HG03571 (cell line): ENCODE measurements around the gene RGN.
"Not testable (repeated sequence)": the region's sequence is repeated elsewhere in the genome, so short reads cannot be mapped to it uniquely, and the experiment has no call there.

Experiments
- ATAC-seq: cut with Tn5 transposase; IDR thresholded peaks from one replicate; pipeline ENCODE4 v1.9.1; 2021; ENCODE audit not compliant: unreplicated experiment

RGN gene

GRCh38 chrX:47078129-47079043 is at the start of gene RGN:
TSS of gene RGN (plus strand) at chrX:47078443. CDS start at chrX:47081145, 2,702 bp downstream.
- ATAC-seq = no peak

GRCh38 chrX:47030339-47030738 is 47.9 kb upstream of the RGN start:
- ATAC-seq = no peak

- ATAC-seq = no peak
Measured at GRCh38 chrX:47047989-47048388, 30.3 kb upstream of the RGN start.

- no peak for ATAC-seq
Measured at GRCh38 chrX:47059142-47059874, 18.9 kb upstream of the RGN start.

- no peak for ATAC-seq
Measured at GRCh38 chrX:47060708-47061107, 17.5 kb upstream of the RGN start.

GRCh38 chrX:47061238-47061919 is 16.9 kb upstream of the RGN start:
- no peak for ATAC-seq

- no peak for ATAC-seq
Measured at GRCh38 chrX:47063179-47063578, 15.1 kb upstream of the RGN start.

GRCh38 chrX:47068214-47068613 is 10.0 kb upstream of the RGN start:
- no peak for ATAC-seq

GRCh38 chrX:47068720-47069119 is 9.5 kb upstream of the RGN start:
- no peak for ATAC-seq

- ATAC-seq = no peak
Measured at GRCh38 chrX:47080215-47080914, 2.1 kb downstream of the RGN start.

- ATAC-seq = no peak
Measured at GRCh38 chrX:47080915-47081236, 2.6 kb downstream of the RGN start.

GRCh38 chrX:47091149-47091775 is 13.0 kb downstream of the RGN start:
- ATAC-seq = no peak

GRCh38 chrX:47093248-47093647 is 15.0 kb downstream of the RGN start:
- no peak for ATAC-seq

GRCh38 chrX:47093860-47094259 is 15.6 kb downstream of the RGN start:
- ATAC-seq = no peak

GRCh38 chrX:47097018-47097417 is 18.8 kb downstream of the RGN start:
- ATAC-seq = no peak

- ATAC-seq = no peak
Measured at GRCh38 chrX:47098338-47099094, 20.3 kb downstream of the RGN start.

GRCh38 chrX:47101206-47101605 is 23.0 kb downstream of the RGN start:
- ATAC-seq = no peak

- ATAC-seq = not testable (repeated sequence)
Measured at GRCh38 chrX:47110936-47111615, 32.8 kb downstream of the RGN start.

- no peak for ATAC-seq
Measured at GRCh38 chrX:47112316-47112954, 34.2 kb downstream of the RGN start.
